ENCODE measurements around the gene SHISAL1. TPM values are rescaled to one million over a fixed set of nuclear protein-coding genes. Genes with fewer than 3 reads are reported as not detected.

The SHISAL1 gene
- total RNA-seq, 1 donor from 2014 or later: 7.5 TPM

DNA sequence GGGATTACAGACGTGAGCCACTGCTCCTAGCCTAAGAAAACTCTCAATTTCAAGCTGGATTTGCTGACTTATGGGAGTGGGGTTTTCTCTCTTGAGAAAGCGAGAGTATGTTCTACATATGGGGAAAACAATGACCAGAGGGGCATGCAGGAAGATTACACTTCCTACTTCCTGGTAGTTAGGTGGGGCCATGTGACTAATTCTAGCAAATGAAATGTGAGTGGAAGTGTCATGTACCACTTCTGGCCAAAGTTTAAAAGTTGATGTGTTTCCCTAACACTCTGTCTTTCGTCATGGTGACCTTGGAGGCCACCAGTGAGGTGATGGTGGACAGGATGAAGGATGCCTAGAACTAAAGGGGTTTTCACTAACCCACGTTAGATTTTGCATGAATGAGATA lies 81.5 kb downstream of the SHISAL1 start:
- no peaks in the 10 kb centered on the region for H3K4me1 Mint-ChIP-seq (ENCODE audit: low read depth)
- H3K9me3 Mint-ChIP-seq (ENCODE audit: low read depth): peaks cover 17% of the 10 kb centered on the region
- no peak for DNase-seq (ENCODE audit: low spot score)
- TF ChIP-seq, protein P1, sequence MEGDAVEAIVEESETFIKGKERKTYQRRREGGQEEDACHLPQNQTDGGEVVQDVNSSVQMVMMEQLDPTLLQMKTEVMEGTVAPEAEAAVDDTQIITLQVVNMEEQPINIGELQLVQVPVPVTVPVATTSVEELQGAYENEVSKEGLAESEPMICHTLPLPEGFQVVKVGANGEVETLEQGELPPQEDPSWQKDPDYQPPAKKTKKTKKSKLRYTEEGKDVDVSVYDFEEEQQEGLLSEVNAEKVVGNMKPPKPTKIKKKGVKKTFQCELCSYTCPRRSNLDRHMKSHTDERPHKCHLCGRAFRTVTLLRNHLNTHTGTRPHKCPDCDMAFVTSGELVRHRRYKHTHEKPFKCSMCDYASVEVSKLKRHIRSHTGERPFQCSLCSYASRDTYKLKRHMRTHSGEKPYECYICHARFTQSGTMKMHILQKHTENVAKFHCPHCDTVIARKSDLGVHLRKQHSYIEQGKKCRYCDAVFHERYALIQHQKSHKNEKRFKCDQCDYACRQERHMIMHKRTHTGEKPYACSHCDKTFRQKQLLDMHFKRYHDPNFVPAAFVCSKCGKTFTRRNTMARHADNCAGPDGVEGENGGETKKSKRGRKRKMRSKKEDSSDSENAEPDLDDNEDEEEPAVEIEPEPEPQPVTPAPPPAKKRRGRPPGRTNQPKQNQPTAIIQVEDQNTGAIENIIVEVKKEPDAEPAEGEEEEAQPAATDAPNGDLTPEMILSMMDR (IDR thresholded peaks at IDR 0.05): no peak
- H3K36me3 Mint-ChIP-seq (ENCODE audit: low read depth): no peaks in the 10 kb centered on the region
- H3K27ac Mint-ChIP-seq (ENCODE audit: unreplicated experiment): no peak overlapping the region
- H3K27me3 Mint-ChIP-seq (ENCODE audit: low read depth): peaks cover 5% of the 10 kb centered on the region
- no peak overlapping the region for H3K4me3 Mint-ChIP-seq (ENCODE audit: unreplicated experiment)

DNA sequence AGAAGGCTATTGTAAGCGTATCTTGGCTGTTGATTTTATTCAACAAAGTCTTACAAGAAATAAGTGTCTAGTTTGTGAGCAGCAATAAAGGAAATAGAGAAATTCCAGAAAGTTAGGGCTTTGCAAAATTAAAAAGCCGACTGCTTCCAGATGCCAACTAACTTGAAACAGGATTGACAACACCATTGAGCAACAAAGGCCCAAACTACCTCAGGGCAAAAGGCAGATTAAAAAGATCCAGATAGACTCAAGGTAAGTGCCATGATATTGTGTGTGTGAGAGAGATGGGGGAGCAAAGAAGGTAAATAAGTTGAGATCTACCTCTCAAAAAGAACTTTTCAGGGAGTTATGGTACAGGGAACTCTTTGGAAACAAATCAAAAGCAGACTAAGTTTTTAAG lies 82.9 kb downstream of the SHISAL1 start:
- H3K27me3 Mint-ChIP-seq (ENCODE audit: low read depth): peaks cover 19% of the 10 kb centered on the region
- H3K4me3 Mint-ChIP-seq (ENCODE audit: unreplicated experiment): no peak overlapping the region
- no peaks in the 10 kb centered on the region for H3K4me1 Mint-ChIP-seq (ENCODE audit: low read depth)
- no peak for DNase-seq (ENCODE audit: low spot score)
- no peak overlapping the region for H3K27ac Mint-ChIP-seq (ENCODE audit: unreplicated experiment)
- TF ChIP-seq, protein P1 (IDR thresholded peaks at IDR 0.05): no peak
- peaks cover 17% of the 10 kb centered on the region for H3K9me3 Mint-ChIP-seq (ENCODE audit: low read depth)
- no peaks in the 10 kb centered on the region for H3K36me3 Mint-ChIP-seq (ENCODE audit: low read depth)

DNA sequence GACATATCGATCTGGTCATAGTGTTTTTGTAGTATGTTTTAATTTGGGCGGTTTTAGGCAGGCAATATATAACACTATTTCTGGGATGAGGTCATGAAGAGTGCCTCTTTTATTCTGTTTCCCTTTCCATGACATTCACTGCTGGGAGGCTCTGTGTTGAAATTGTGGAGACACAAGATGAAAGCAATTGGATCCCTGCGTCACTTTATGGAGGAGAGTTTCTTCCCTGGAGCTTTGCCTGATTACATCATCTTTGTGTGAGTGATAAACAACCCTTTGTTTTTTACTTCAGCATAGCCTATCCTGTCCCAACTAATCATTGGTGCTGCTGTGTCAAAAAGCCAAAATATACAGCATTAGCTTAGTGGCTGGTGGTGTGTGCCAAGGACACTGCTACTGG lies 83.4 kb downstream of the SHISAL1 start:
- H3K27me3 Mint-ChIP-seq (ENCODE audit: low read depth): peaks cover 21% of the 10 kb centered on the region
- H3K9me3 Mint-ChIP-seq (ENCODE audit: low read depth): peaks cover 17% of the 10 kb centered on the region
- no peak overlapping the region for H3K27ac Mint-ChIP-seq (ENCODE audit: unreplicated experiment)
- no peaks in the 10 kb centered on the region for H3K4me1 Mint-ChIP-seq (ENCODE audit: low read depth)
- no peaks in the 10 kb centered on the region for H3K36me3 Mint-ChIP-seq (ENCODE audit: low read depth)
- DNase-seq (ENCODE audit: low spot score): no peak
- TF ChIP-seq, protein P1 (IDR thresholded peaks at IDR 0.05): no peak
- no peak overlapping the region for H3K4me3 Mint-ChIP-seq (ENCODE audit: unreplicated experiment)

DNA sequence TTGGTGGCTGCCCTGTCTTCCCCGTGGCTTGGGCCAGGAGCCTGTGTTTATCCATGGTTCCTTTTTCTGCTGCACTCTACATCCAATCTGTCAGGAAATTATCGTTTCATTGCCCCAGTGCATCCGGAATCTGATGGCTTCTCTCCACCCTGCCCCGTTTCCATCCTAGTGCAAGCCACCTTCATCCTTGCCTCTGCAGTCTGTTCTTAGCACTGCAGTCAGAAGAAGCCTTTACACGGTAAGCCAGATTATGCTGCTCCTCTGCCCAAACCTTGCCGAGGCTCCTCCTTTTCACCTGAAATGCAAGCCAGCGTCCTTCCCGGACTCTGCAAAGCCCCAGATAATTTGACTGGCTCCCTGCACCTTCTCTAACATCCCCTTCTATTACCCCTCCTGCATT lies 86.9 kb downstream of the SHISAL1 start:
- no peaks in the 10 kb centered on the region for H3K36me3 Mint-ChIP-seq (ENCODE audit: low read depth)
- H3K9me3 Mint-ChIP-seq (ENCODE audit: low read depth): peaks cover 22% of the 10 kb centered on the region
- TF ChIP-seq, protein P1 (IDR thresholded peaks at IDR 0.05): no peak
- no peak for DNase-seq (ENCODE audit: low spot score)
- no peak overlapping the region for H3K27ac Mint-ChIP-seq (ENCODE audit: unreplicated experiment)
- peaks cover 43% of the 10 kb centered on the region for H3K27me3 Mint-ChIP-seq (ENCODE audit: low read depth)
- H3K4me3 Mint-ChIP-seq (ENCODE audit: unreplicated experiment): no peak overlapping the region
- H3K4me1 Mint-ChIP-seq (ENCODE audit: low read depth): no peaks in the 10 kb centered on the region

DNA sequence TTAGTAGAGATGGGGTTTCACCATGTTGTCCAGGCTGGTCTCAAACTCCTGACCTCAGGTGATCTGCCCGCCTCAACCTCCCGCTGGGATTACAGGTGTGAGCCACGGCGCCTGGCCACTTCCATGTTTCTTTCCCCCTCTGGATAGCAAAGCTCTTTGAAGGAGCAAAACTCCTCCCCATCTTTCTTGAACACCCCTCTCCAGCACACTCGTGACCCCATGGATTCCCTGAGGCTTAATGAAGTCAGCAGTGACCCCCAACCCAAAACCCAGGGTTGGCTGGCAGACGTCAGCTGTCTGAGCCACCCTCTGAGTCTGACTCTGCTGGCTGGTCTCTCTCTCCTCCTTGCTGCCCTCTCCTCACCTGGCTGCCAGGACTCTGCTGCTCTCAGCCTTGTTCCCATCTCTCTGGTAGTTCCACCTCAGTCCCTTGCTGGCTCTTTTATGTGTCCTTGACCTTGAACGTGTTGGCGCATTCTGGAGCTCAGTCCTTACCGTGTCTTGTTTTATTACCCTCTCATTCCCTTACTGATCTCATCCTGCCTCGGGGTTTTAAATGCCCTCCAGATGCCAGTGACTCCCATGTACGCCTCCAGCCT lies 87.6 kb downstream of the SHISAL1 start:
- Mint-ChIP-seq H3K4me3 (ENCODE audit: unreplicated experiment) (no peak overlapping the region), H3K27ac (ENCODE audit: unreplicated experiment) (no peak overlapping the region), H3K27me3 (ENCODE audit: low read depth) (peaks cover 43% of the 10 kb centered on the region), H3K36me3 (ENCODE audit: low read depth) (no peaks in the 10 kb centered on the region), H3K4me1 (ENCODE audit: low read depth) (no peaks in the 10 kb centered on the region), H3K9me3 (ENCODE audit: low read depth) (peaks cover 22% of the 10 kb centered on the region)
- TF ChIP-seq, protein P1 (IDR thresholded peaks at IDR 0.05): no peak
- no peak for DNase-seq (ENCODE audit: low spot score)
